ENCODE results near the gene RNGTT.

DNA sequence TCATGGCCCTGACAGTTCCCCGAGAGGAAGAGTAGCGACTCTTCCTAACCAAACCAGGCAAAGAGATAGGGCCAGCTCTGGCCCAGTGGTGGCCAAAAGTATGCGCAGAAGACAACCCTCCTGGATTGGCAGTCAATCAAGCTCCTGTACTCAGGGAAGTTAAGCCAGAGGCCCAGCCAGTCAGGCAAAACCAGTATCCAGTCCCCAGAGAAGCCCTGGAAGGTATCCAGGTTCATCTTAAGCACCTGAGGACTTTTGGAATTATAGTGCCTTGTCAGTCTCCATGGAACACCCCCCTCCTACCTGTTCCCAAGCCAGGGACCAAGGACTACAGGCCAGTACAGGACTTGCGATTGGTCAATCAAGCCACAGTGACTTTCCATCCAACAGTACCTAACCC lies 298.3 kb downstream of the RNGTT start:
- TF ChIP-seq EZH2 (IDR thresholded peaks at IDR 0.05; ENCODE audit: insufficient read depth, poor library complexity, severe bottlenecking): no peak
- TF ChIP-seq EZH2phosphoT487 (IDR thresholded peaks at IDR 0.05; ENCODE audit: insufficient read depth, low read depth): no peak
